Dermis blood vessel endothelial cell (primary cell): ENCODE data around the gene USP54. TPM values are rescaled to one million over a fixed set of nuclear protein-coding genes. Genes with fewer than 3 reads are reported as not detected.
"Not testable (repeated sequence)": the region's sequence is repeated elsewhere in the genome, so short reads cannot be mapped to it uniquely, and the experiment has no call there.

Source experiments
- DNase-seq: peaks from one replicate; pipeline ENCODE4 v3.0.0; 2010
- total RNA-seq: library from RNA; depleted of rRNA; stranded (reverse); fragments of >200 nt; gene quantifications from 2 replicates; pipeline ENCODE4 v1.2.3, GENCODE V29; 2014

The USP54 gene
- total RNA-seq, 1 donor from 2014 or later: 8.8 TPM

GRCh38 chr10:73586583-73586984 lies 4.6 kb downstream of the USP54 start:
- DNase-seq: peak; percentile 88

DNA sequence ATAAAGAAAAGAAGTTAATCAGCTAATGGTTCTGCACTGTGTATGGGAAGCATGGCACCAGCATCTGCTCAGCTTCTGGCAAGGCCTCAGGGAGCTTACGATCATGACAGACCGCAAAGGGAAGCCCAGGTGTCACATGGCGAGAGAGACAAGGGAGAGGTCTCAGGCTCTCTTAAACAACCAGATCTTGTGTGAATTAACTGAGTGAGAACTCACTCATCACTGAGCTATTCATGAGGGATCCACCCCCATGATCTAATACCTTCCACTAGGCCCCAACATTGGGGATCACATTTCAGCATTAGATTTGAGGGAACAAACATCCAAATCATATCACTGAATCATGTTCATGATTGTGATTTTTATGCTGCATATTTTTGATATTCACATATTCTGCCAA lies 5.8 kb downstream of the USP54 start:
- DNase-seq: no peak

DNA sequence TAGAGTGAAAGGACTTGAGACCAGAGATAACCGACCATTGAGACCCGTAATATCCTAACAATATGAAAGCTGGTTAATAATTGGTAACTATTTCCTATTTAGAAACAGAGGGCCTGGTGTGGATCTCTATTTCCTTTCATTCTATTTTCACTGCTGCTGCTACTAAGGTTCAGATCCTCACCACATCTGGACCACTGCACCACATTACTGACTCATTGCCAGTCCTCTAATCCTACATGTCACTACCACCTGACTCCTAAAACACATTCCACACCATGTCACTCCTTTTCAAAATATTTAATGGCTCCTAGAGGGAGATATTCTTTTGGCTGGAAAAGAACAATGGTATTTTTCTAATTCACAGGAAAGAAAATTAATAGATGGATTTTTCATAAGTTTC lies 6.4 kb downstream of the USP54 start:
- DNase-seq: no peak

GRCh38 chr10:73581918-73582317 lies 9.2 kb downstream of the USP54 start:
- DNase-seq: no peak

DNA sequence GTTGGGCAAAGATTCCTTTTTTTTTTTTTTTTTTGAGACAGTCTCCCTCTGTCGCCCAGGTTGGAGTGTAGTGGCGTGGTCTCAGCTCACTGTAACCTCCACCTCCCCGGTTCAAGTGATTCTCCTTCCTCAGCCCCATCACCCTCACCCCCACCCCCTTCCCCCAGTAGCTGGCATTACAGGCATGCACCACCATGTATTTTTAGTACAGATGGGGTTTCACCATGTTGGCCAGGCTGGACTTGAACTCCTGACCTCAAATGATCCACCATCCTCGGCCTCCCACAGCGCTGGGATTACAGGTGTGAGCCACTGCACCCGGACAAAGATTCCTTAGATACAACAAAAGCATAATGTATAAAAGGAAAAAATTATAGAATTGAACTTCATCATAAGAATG lies 12.2 kb downstream of the USP54 start:
- DNase-seq: not testable (repeated sequence)

DNA sequence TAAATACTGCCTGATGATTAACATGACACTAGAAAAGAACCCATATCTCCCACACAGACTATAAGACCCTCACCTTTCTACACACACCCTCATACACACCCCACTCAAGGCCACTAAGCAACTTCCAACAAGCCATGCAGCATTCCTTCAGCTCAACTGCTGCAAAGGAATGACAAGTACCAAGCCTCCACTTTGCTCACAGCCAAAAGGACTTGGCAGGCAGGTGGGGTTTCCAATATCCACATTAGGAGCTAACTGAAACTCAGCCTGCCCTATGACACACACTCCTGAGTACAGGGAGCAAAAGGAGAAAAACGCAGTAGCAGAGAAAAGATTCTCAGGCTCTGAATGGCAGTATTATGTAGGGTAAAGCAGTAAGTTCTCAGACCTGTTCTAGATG lies 13.4 kb downstream of the USP54 start:
- DNase-seq: no peak

- DNase-seq: no peak
These were observed 14.1 kb downstream of the USP54 start for GRCh38 chr10:73576890-73577591.

DNA sequence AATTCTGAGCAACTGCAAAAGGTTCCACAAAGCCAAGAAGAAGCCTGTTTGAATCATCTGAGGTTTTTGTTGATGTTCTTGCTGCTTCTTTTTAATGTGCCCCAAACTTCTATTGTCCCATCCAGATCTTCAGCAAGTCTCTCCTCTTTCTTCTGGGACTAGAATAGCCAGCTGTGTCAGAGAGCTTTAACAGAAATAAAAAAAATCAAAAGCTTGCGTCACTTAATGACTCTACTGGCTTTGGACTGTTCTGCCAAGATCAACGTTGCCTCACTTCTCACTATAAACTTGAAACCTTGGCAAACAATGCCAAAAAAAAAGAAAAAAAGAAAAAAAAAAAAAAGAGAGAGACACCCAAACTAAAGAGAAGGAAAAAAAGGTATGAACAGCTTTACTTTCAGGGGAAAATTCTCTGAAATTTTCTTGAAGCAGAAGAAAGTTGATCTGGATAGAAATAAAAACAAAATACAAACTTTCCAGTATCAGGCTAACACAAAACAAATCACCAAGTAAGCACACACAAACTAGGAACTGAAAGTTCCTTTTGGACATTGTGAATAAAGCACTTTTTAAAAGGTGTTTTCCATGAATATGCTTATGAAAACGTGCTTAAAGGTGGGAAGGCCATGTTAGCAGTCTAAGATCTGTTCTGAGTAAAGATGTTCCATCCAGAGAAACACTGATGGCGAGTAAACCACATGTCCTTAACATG lies 14.8 kb downstream of the USP54 start:
- DNase-seq: peak; percentile 47

GRCh38 chr10:73567025-73567424 lies 24.1 kb downstream of the USP54 start:
- not testable (repeated sequence) for DNase-seq

GRCh38 chr10:73561192-73561591 lies 29.9 kb downstream of the USP54 start:
- no peak for DNase-seq

- DNase-seq: no peak
These were observed 31.6 kb downstream of the USP54 start for GRCh38 chr10:73559590-73559989.

DNA sequence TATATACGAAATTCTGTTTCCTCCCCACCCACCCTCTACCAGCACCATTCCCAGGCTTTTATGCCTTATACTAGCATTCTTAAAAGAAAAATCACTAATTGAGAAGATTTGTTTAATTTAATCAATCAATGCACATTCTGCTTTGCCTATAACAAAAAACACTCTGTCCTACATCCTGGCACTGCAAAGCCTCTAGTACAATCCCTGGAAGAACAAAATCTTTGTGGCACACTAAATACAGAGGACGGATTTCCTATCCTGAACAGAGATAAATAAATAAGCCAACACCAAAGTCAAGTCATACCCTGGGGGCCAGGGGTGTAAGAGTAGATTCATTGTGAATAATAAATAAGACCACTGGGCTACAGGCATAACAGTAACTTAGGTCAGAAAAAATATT lies 34.3 kb downstream of the USP54 start:
- no peak for DNase-seq

DNA sequence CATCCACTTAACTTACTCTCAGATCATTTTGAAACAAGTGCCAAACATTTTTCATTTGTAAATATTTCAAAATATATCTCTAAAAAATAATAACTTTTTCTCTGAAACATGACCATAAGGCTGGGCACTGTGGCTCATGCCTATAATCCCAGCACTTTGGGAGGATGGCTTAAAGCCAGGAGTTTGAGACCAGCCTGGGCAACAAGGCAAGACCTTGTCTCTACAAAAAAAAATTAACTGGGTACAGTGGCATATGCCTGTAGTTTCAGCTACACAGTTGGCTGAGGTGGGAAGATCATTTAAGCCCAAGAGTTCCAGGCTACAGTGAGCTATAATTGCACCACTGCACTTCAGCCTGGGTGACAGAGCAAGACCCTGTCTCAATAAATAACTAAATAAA lies 36.4 kb downstream of the USP54 start:
- no peak for DNase-seq

GRCh38 chr10:73553761-73554160 lies 37.4 kb downstream of the USP54 start:
- peak; percentile 48 for DNase-seq

- peak; percentile 24 for DNase-seq
These were observed 38.1 kb downstream of the USP54 start for GRCh38 chr10:73552819-73553715.

- no peak for DNase-seq
These were observed 39.6 kb downstream of the USP54 start for GRCh38 chr10:73551515-73551914.

DNA sequence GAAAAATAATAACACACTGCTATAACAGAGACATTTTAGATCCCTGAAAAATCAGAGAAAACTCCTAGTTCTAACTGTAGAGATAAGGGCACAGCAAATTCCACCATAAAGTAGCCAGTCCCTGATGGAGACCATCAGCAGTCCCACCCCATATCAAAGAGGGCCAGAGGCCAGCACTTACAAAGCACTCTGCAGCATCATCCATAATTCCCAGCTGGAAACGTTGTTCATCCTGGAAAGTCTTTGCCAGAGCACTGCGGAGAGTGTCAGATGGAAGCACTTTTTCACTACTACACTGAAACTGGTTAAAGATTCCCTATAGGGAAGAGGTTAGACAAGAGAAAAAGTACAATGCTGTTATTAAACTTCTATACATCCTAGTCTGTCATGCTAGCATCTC lies 45.8 kb downstream of the USP54 start:
- DNase-seq: no peak

- no peak for DNase-seq
These were observed 53.4 kb downstream of the USP54 start for GRCh38 chr10:73537709-73538108.

- no peak for DNase-seq
These were observed 53.9 kb downstream of the USP54 start for GRCh38 chr10:73537288-73537687.

- DNase-seq: no peak
These were observed 56.3 kb downstream of the USP54 start for GRCh38 chr10:73534857-73535256.

- peak; percentile 82 for DNase-seq
These were observed 61.9 kb downstream of the USP54 start for GRCh38 chr10:73529089-73529832.

DNA sequence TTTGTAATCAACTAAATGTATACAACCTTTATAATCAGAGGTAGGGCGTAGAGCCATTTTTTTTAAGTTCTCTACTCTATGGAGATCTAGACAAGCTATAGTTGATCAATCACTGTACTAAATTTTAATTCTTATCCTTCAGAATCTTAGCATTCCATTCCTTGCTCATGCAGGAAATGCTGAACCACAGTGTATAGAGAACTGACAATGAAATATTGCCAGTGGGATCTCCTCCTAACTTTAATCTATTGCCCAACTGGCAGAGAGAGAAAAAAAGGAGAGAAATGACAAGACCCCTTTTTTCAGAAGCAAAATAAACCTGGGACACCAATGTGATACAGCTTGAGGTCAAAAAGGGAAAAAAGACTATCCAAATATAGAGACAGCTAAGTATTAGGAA lies 68.9 kb downstream of the USP54 start:
- DNase-seq: no peak

- DNase-seq: no peak
These were observed 71.8 kb downstream of the USP54 start for GRCh38 chr10:73519336-73519735.
